ENCODE results near the gene EFNA5.

Gene EFNA5

GRCh38 chr5:107630184-107630583, 40.6 kb downstream of the EFNA5 start:
- TF ChIP-seq CTCF (IDR thresholded peaks at IDR 0.05; ENCODE audit: low read depth, low read length, missing control alignments) = no peak
- no peak overlapping the region for H3K4me3 ChIP-seq (ENCODE audit: low read depth, low read length)
- in situ Hi-C loops (cut with HindIII; ENCODE audit: low sequenced_read_pairs) = no loop called here
- DNase-seq (ENCODE audit: low read depth) = no peak

DNA sequence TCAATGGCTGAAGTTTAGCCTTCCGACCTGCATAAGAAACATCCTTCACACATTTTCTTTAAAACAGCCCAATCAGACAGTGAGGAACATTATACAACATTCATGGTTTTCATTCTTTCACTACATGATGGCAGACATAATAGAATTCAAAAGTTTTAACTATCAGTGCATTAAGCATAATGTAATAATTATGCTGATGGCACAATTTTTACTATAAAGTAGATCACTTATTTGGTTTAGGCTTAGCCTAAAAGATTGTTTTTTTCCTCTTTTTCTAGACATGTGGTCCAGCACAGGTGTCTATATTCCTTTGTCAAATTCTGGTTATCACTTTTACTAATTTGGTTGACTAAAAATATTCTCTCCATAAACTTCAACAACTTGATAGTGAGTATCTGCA, 46.5 kb downstream of the EFNA5 start:
- no peak for TF ChIP-seq CTCF (IDR thresholded peaks at IDR 0.05; ENCODE audit: low read depth, low read length, missing control alignments)
- H3K4me3 ChIP-seq (ENCODE audit: low read depth, low read length) = no peak overlapping the region
- in situ Hi-C loops (cut with HindIII; ENCODE audit: low sequenced_read_pairs) = no loop called here
- no peak for DNase-seq (ENCODE audit: low read depth)

- no peak for DNase-seq (ENCODE audit: low read depth)
- in situ Hi-C loops (cut with HindIII; ENCODE audit: low sequenced_read_pairs) = no loop called here
- no peak overlapping the region for H3K4me3 ChIP-seq (ENCODE audit: low read depth, low read length)
- TF ChIP-seq CTCF (IDR thresholded peaks at IDR 0.05; ENCODE audit: low read depth, low read length, missing control alignments) = no peak
These were observed 49.6 kb downstream of the EFNA5 start for GRCh38 chr5:107621089-107621488.

GRCh38 chr5:107619781-107620180, 51.0 kb downstream of the EFNA5 start:
- no peak overlapping the region for H3K4me3 ChIP-seq (ENCODE audit: low read depth, low read length)
- DNase-seq (ENCODE audit: low read depth) = no peak
- in situ Hi-C loops (cut with HindIII; ENCODE audit: low sequenced_read_pairs) = no loop called here
- no peak for TF ChIP-seq CTCF (IDR thresholded peaks at IDR 0.05; ENCODE audit: low read depth, low read length, missing control alignments)

- no peak for TF ChIP-seq CTCF (IDR thresholded peaks at IDR 0.05; ENCODE audit: low read depth, low read length, missing control alignments)
- no peak for DNase-seq (ENCODE audit: low read depth)
- in situ Hi-C loops (cut with HindIII; ENCODE audit: low sequenced_read_pairs) = no loop called here
These were observed 52.5 kb downstream of the EFNA5 start for GRCh38 chr5:107618242-107618641.

GRCh38 chr5:107617052-107617451, 53.7 kb downstream of the EFNA5 start:
- no peak for DNase-seq (ENCODE audit: low read depth)
- H3K4me3 ChIP-seq (ENCODE audit: low read depth, low read length) = no peak overlapping the region
- in situ Hi-C loops (cut with HindIII; ENCODE audit: low sequenced_read_pairs) = no loop called here
- TF ChIP-seq CTCF (IDR thresholded peaks at IDR 0.05; ENCODE audit: low read depth, low read length, missing control alignments) = no peak

More at GRCh38 chr5:107618242-107618641, 52.5 kb downstream of the EFNA5 start:
- no peak overlapping the region for H3K4me3 ChIP-seq (ENCODE audit: low read depth, low read length)

DNA sequence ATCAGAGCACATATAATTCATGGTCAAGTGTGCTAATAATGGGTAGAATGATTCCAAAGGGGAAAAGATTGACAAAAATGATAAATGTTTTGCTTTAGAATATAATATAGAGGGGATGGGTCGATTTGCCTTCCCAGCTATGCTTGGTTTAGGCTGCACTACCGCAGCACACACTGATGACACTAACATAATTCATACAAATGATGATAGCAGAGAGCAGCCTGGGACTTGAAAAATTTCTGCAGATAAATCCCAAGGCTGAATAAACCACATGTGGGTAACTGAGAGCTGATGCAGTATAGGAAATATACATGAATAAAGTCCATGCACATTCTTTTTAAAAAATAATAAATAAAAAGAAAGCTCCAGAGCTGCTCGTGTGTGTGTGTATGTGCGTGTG, 54.5 kb downstream of the EFNA5 start:
- TF ChIP-seq CTCF (IDR thresholded peaks at IDR 0.05; ENCODE audit: low read depth, low read length, missing control alignments) = no peak
- in situ Hi-C loops (cut with HindIII; ENCODE audit: low sequenced_read_pairs) = no loop called here
- no peak for DNase-seq (ENCODE audit: low read depth)
- no peak overlapping the region for H3K4me3 ChIP-seq (ENCODE audit: low read depth, low read length)

All from astrocyte of the cerebellum (primary cell).